Stimulated activated naive CD4-positive, alpha-beta T cell (primary cell): ENCODE data around the gene ZNF418.
"Not testable (repeated sequence)": the region's sequence is repeated elsewhere in the genome, so short reads cannot be mapped to it uniquely, and the experiment has no call there.

Experiments used
- DNase-seq, 6 experiments: peaks; one replicate each; lab custom pipeline; 2025; lab: John Stamatoyannopoulos, UW

Gene ZNF418

DNA sequence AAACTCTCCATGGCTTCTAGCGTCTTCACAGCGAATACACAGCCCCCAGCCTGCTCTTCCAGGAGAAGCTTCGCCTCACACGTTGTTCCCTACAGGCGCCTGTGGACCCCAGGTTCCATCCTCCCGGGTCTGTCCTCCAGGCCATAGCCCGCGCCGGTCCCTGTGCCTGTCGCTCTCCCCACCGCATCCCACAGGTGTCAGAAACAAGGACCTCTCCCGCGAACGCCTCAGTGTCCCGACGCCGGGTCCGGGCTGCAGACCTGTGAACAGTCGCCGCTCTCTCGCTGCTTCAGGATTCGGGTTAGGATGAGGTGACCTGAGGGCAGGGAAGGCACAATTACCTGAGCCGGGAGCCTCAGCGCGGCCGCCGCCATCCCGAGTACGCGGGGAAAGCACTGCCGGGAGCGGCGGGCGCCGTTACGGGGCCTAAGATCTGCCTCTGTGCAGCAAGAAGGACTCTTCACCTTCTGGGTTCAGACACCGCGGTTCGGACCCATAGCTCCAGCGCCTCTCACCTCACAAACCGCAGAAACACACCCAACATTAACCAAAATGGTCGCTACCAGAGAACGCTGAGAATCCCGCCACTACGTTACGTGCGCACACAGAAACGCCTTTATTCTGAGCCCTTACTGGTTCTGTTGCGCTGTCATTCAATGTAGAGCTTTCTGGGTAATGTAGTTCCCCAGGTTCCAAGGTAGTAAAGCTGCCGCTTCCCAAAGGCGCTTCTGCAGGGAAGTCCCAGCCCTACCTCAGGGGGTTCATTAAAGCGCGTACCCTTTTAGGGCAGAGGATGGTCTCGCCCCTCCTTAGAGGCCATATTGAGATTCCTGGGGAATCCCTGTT is at the start of gene ZNF418:
Gene ZNF418, minus strand, starts transcription at position 583 of the 846 bp plus-strand sequence. CDS start 1,580 bp downstream, outside the sequence.
- peak in 4 of 6 experiments; percentile 2 to 30 (median 21) for DNase-seq

- no peak for DNase-seq
Observed at GRCh38 chr19:57978586-57979289, 43.5 kb upstream of the ZNF418 start.

DNA sequence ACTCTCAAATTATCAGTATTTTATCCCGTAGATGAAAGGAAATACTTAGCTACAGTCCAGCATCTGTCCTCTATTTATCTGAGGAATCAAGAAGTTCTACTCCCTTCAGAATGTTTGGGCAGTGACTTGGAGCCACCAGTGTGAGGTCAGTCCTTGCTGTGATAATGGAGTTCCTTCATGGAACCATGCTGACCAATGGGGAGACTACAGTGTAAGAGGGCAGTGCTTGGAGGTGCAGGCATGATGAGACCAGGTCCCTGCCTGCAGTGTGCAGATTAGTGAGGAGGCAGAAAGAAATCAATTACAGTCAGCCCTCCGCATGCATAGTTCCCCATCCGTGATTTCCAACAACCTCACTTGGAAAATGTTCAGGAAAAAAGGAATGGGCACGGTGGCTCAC is 39.2 kb upstream of the ZNF418 start, which contains the start of gene C19orf18:
Gene C19orf18, minus strand, starts transcription at position 101 of the 400 bp plus-strand sequence. CDS start 102 bp downstream, outside the sequence.
- DNase-seq: no peak

GRCh38 chr19:57964761-57965160 is 29.6 kb upstream of the ZNF418 start:
- no peak for DNase-seq

- no peak for DNase-seq
Observed at GRCh38 chr19:57961785-57962184, 26.6 kb upstream of the ZNF418 start.

- DNase-seq: no peak
Observed at GRCh38 chr19:57954996-57955395, 19.8 kb upstream of the ZNF418 start.

- no peak for DNase-seq
Observed at GRCh38 chr19:57949702-57950101, 14.5 kb upstream of the ZNF418 start.

- DNase-seq: no peak
Observed at GRCh38 chr19:57949296-57949695, 14.1 kb upstream of the ZNF418 start.

DNA sequence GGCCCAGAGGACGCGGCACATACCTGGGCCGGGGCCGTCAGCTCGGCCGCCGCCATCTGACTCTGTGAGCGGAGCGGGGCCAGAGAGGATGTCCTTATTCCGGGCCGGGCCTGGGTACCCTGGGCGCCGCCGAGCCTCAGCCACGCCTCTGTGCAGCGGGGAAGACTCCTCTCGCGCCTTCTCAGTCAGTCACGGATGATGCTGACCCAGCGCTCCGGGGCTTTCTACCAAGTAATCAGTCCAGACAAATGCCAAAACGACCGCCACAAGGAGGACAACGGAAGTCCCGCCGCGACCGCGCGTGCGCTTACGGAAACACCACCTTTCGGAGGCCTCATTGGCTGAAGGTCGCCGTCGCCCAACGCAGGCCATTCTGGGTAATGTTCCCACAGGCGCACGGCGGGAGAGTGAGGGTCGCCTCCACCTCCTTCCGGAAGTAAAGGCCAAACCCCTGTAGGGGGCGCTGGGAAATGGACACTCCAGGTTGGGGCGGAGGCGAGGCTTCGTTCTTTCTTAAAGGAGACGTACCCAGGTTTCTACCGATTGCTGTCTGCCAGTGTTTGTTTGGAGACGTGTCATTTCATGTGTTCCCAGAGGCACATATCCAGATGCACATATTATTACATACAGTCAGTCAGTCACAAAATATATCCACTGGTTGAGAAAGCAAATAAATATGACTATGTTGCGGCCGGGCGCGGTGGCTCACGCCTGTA is 12.4 kb upstream of the ZNF418 start, which contains the start of gene ZNF256:
Gene ZNF256, minus strand, starts transcription at position 288 of the 716 bp plus-strand sequence. Its CDS starts 232 bp downstream, at position 56.
- DNase-seq: peak; percentile 62 to 86 (median 81)

DNA sequence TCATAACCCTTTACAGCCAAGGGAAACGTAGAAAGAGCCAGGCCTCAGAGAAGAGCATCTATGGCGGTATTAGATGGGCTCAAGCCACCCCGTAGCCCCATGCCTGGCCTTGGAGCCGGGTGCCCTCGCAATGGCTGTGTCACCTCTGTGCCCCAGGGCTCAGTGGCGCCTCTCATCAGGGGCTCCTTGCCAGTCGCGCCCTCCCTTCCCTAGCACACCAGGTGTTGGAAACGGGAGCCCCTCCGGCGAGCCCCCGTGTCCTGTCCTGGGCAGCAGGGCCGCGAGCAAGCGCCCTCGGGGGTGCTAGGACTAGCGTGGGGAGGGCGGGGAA is 11.9 kb upstream of the ZNF418 start:
- peak in 1 of 6 experiments; percentile 28 for DNase-seq

DNA sequence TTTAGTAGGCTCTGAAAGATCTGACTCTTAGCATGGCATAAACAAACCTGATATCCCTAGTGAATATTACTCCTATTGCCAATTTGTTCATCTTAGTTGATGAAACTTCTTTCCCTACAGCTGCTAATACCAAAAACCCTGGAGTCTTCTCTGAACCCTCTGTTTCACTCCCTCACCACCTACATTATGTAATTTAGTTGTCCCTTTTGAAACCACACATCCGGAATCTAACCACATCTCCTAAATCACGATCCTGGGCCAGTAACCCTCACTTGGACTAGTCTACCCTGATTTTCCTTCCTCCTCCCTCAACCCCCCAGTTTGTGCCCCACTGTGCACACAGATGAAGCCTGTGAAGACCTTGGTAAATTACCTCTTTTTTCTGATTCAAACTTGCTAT is 11.1 kb upstream of the ZNF418 start:
- no peak for DNase-seq

DNA sequence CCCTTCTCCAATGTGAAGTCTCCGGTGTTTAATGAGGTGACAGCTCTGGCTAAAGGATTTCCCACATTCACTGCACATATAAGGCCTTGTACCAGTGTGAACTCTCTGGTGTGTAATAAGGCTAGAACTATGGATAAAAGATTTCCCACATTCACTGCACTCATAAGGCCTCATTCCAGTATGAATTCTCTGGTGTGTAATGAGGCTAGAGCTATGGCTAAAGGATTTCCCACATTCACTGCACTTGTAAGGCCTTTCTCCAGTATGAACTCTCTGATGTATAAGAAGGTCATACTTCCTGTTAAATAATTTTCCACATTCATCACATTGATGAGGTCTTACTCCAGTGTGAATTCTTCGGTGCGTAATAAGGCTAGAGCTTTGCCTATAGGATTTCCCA is 6.4 kb upstream of the ZNF418 start:
- DNase-seq: no peak

- DNase-seq: no peak
Observed at GRCh38 chr19:57935731-57936130, 529 bp upstream of the ZNF418 start.

GRCh38 chr19:57927587-57927986 is 7.6 kb downstream of the ZNF418 start:
- no peak for DNase-seq

- peak; percentile 79 to 91 (median 86) for DNase-seq
Observed at GRCh38 chr19:57916168-57916995, 18.8 kb downstream of the ZNF418 start, which contains the start of gene ZNF417. TSS of gene ZNF417 (minus strand) at chr19:57916592. CDS start at chr19:57916411, 181 bp downstream.

GRCh38 chr19:57914531-57914930 is 20.7 kb downstream of the ZNF418 start:
- DNase-seq: no peak

GRCh38 chr19:57907394-57907793 is 27.8 kb downstream of the ZNF418 start:
- DNase-seq: no peak

DNA sequence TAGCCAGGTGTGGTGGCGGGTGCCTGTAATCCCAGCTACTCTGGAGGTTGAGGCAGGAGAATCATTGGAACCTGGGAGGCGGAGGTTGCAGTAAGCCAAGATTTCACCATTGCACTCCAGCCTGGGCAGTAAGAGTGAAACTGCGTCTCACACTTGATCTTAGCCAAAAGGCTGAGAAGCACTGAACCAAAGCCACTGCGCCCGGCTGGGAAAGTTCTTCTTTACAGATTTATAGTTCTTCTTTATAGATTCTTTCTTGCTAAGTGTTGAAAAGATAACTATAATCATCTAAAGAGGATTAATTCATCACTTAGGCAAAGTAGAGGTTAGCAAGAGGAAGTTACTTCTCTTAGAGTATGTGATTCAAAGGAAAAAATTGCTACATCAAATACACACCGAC is 29.9 kb downstream of the ZNF418 start:
- no peak for DNase-seq

DNA sequence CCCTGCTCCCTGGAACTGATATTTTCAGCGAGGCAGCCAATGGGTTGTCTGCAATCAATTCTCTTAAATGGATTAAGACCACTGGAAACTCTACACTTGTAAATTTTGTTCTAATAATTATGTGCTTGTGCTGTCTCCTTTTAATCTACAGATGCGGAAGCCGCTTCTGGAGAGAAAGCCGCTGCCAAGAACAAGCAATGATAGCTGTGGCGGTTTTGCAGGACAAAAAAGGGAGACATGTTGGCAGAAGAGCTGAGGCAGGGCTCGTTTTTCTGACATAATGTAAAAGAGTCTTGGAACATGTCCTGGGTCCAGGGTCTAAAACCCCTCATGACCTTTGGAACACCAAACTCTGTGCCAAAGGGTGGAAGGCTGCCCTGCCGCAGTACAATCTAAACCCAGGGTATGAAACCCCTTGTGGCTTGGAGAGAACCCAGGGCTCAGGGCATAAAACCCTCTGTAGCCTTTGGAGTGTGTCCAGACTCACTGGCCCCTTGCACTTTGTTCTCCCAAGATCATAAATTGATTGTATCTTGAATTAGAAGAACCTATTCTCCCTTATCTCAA is 31.5 kb downstream of the ZNF418 start:
- DNase-seq: no peak

GRCh38 chr19:57900311-57900710 is 34.9 kb downstream of the ZNF418 start:
- no peak for DNase-seq

- not testable (repeated sequence) for DNase-seq
Observed at GRCh38 chr19:57890706-57891105, 44.5 kb downstream of the ZNF418 start.
